ENCODE measurements around the gene ANO5.

DNA sequence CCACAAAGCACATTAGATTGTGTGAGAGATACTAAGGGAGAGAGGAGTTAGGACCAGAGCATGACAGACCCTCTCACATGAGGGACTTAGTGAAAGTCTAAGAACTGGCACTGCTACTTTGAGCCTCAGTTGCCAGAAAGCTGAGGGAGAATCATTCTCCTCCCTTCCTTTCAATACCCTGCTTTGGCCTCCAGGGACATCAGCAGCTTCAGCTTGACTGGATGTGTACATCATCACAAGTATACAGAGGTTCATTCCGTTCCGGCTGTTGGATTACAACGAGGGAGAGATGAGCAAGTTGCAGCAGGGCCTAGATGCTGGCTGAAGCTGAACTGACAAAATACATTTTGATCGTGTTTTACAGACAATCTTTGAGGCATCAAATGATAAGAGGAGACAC is 15.7 kb upstream of the ANO5 start:
- TF ChIP-seq SMC3 (IDR thresholded peaks at IDR 0.05; ENCODE audit: low read depth, low read length) (no peak), RCOR1 (IDR thresholded peaks at IDR 0.05; ENCODE audit: insufficient replicate concordance, low read length) (no peak), CTCF (conservative IDR thresholded peaks at IDR 0.05; ENCODE audit: low read depth, low read length) (no peak)

All from IMR-90 (cell line).